LNCaP clone FGC (cell line): ENCODE measurements around the gene PHLPP1.

Source experiments
- DNase-seq: peaks from one replicate; pipeline ENCODE4 v3.0.0-alpha.2; 2011; ENCODE audit warnings: low read depth
- H3K4me3 ChIP-seq: 2 replicates; pipeline ENCODE4 v1.5.1; 2011; ENCODE audit warnings: mild to moderate bottlenecking, low read depth, low read length, control low read depth
- CTCF ChIP-seq: IDR thresholded peaks from 2 replicates; pipeline ENCODE4 v1.5.1; 2012; ENCODE audit warnings: mild to moderate bottlenecking; ENCODE audit not compliant: control insufficient read depth, insufficient read depth; ENCODE audit errors: extremely low read depth

PHLPP1 gene

GRCh38 chr18:62715436-62715758, at the start of gene PHLPP1:
TSS of gene PHLPP1 (plus strand) at chr18:62715541. CDS start at chr18:62715684, 143 bp downstream.
- peak within 1 kb of the TSS; percentile 58 for H3K4me3 ChIP-seq
- no peak for DNase-seq
- no peak for TF ChIP-seq CTCF

GRCh38 chr18:62669225-62669624, 46.1 kb upstream of the PHLPP1 start:
- no peak overlapping the region for H3K4me3 ChIP-seq
- no peak for TF ChIP-seq CTCF
- no peak for DNase-seq

- TF ChIP-seq CTCF: no peak
- no peak overlapping the region for H3K4me3 ChIP-seq
- DNase-seq: no peak
Measured at GRCh38 chr18:62670573-62670972, 44.8 kb upstream of the PHLPP1 start.

DNA sequence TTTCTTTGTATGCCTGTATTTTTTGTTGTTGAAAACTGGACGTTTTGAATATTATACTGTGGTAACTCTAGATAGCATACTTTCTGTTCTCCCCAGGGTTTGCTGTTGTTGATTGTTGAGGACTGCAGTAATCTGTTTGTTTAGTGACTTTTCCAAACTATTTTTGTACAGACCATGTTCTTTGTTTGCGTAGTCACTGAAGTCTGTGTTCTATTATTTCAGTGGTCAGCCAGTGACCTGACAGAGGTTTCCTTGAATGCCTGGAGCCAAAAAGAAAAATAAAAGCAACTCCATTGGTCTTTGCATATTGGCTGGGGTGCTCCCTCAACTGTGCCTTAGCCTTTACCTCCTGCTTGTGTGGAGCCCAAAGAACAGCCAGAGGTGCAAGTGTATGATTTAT, 42.7 kb upstream of the PHLPP1 start:
- no peak for DNase-seq
- no peak for TF ChIP-seq CTCF
- H3K4me3 ChIP-seq: no peak overlapping the region

GRCh38 chr18:62678847-62679485, 36.4 kb upstream of the PHLPP1 start:
- TF ChIP-seq CTCF: no peak
- no peak for DNase-seq
- H3K4me3 ChIP-seq: no peak overlapping the region

- no peak for TF ChIP-seq CTCF
- H3K4me3 ChIP-seq: no peak overlapping the region
- no peak for DNase-seq
Measured at GRCh38 chr18:62682371-62682770, 33.0 kb upstream of the PHLPP1 start.

DNA sequence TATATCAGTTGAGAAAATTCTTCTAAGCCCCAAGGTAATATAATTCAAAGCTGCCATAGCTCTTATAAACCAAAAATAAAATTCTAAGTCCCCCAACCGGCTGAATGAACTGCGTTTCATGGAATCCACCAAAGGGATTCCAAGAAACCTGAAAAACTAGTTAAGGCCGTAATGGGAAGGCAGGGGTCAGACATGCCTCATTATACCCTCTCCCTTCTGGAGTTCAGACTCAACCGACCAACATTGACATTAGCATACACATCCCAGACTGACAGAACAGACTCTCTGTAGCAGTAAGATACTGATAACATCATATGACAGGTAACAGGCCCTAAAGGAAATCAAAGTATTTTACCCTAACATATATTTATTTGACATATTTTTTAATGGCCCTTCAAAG, 31.4 kb upstream of the PHLPP1 start:
- DNase-seq: no peak
- no peak for TF ChIP-seq CTCF
- no peak overlapping the region for H3K4me3 ChIP-seq
